Parathyroid adenoma (tissue), 2 donors: ENCODE results near the gene CTBP2.

ENCODE experiments used
- H2AFZ ChIP-seq: fragments of 300-600 bp; sonication (generic); one replicate; pipeline ENCODE4 v1.7.0; 2017; ENCODE audit warnings: antibody characterized with exemption, mild to moderate bottlenecking
- H3K27ac ChIP-seq: fragments of 300-600 bp; sonication (generic); one replicate; pipeline ENCODE4 v1.7.0; 2017
- H3K27me3 ChIP-seq: fragments of 300-600 bp; sonication (generic); one replicate; pipeline ENCODE4 v1.7.0; 2017; ENCODE audit warnings: low read length; ENCODE audit not compliant: control insufficient read depth, insufficient read depth
- H3K36me3 ChIP-seq: fragments of 300-600 bp; sonication (generic); one replicate; pipeline ENCODE4 v1.7.0; 2017; ENCODE audit warnings: low read length; ENCODE audit not compliant: control insufficient read depth, insufficient read depth
- H3K4me1 ChIP-seq: fragments of 300-600 bp; sonication (generic); one replicate; pipeline ENCODE4 v1.7.0; 2017; ENCODE audit warnings: control low read depth
- H3K4me2 ChIP-seq: fragments of 300-600 bp; sonication (generic); one replicate; pipeline ENCODE4 v1.7.0; 2017; ENCODE audit warnings: low read length
- H3K4me3 ChIP-seq: fragments of 300-600 bp; sonication (generic); one replicate; pipeline ENCODE4 v1.7.0; 2017; ENCODE audit warnings: low read depth, low read length
- H3K79me2 ChIP-seq: fragments of 300-600 bp; sonication (generic); one replicate; pipeline ENCODE4 v1.7.0; 2017; ENCODE audit warnings: control low read depth
- H3K9ac ChIP-seq: fragments of 300-600 bp; sonication (generic); one replicate; pipeline ENCODE4 v1.7.0; 2017; ENCODE audit warnings: mild to moderate bottlenecking
- H3K9me3 ChIP-seq: fragments of 300-600 bp; sonication (generic); one replicate; pipeline ENCODE4 v1.7.0; 2017; ENCODE audit warnings: low read length; ENCODE audit not compliant: control insufficient read depth
- CTCF ChIP-seq: fragments of 300-600 bp; sonication (generic); IDR thresholded peaks from one replicate; pipeline ENCODE4 v1.7.0; 2017; ENCODE audit warnings: antibody characterized with exemption, mild to moderate bottlenecking
- donor health status: primary hyperparathyroidism.

The CTBP2 gene

GRCh38 chr10:125125951-125126735 lies 34.2 kb downstream of the CTBP2 start:
- Histone ChIP-seq H3K4me2 (no peak overlapping the region), H3K4me3 (no peak overlapping the region), H3K27me3 (no peaks in the 10 kb centered on the region), H3K9me3 (no peaks in the 10 kb centered on the region), H3K27ac (no peak overlapping the region), H3K36me3 (no peaks in the 10 kb centered on the region), H3K9ac (no peak overlapping the region), H3K79me2 (peaks cover 68% of the 10 kb centered on the region), H3K4me1 (no peaks in the 10 kb centered on the region), H2AFZ (no peak overlapping the region)
- TF ChIP-seq CTCF: no peak

- Histone ChIP-seq H3K4me3 (no peak overlapping the region), H3K4me2 (no peak overlapping the region), H3K9ac (no peak overlapping the region), H3K27ac (no peak overlapping the region), H3K4me1 (no peaks in the 10 kb centered on the region), H3K79me2 (peaks cover 65% of the 10 kb centered on the region), H3K9me3 (no peaks in the 10 kb centered on the region), H2AFZ (no peak overlapping the region), H3K27me3 (no peaks in the 10 kb centered on the region), H3K36me3 (no peaks in the 10 kb centered on the region)
- no peak for TF ChIP-seq CTCF
Measured at GRCh38 chr10:125124907-125125306, 35.5 kb downstream of the CTBP2 start.

GRCh38 chr10:125124115-125124487 lies 36.3 kb downstream of the CTBP2 start:
- H3K27me3 ChIP-seq: no peaks in the 10 kb centered on the region
- H3K36me3 ChIP-seq: no peaks in the 10 kb centered on the region
- H3K79me2 ChIP-seq: peaks cover 58% of the 10 kb centered on the region
- no peak overlapping the region for H3K9ac ChIP-seq
- H2AFZ ChIP-seq: no peak overlapping the region
- no peak overlapping the region for H3K4me2 ChIP-seq
- H3K4me1 ChIP-seq: no peaks in the 10 kb centered on the region
- H3K4me3 ChIP-seq: no peak overlapping the region
- TF ChIP-seq CTCF: no peak
- no peaks in the 10 kb centered on the region for H3K9me3 ChIP-seq
- H3K27ac ChIP-seq: no peak overlapping the region

GRCh38 chr10:125123476-125124114 lies 36.8 kb downstream of the CTBP2 start:
- Histone ChIP-seq H3K4me3 (no peak overlapping the region), H2AFZ (no peak overlapping the region), H3K4me1 (no peaks in the 10 kb centered on the region)

More at GRCh38 chr10:125123476-125124114, 36.8 kb downstream of the CTBP2 start:
- H3K4me2 ChIP-seq: no peak overlapping the region
- TF ChIP-seq CTCF: no peak
- H3K27me3 ChIP-seq: no peaks in the 10 kb centered on the region
- H3K27ac ChIP-seq: no peak overlapping the region
- no peaks in the 10 kb centered on the region for H3K9me3 ChIP-seq
- peaks cover 56% of the 10 kb centered on the region for H3K79me2 ChIP-seq
- no peaks in the 10 kb centered on the region for H3K36me3 ChIP-seq
- H3K9ac ChIP-seq: no peak overlapping the region
